Measurements from ENCODE around the gene ZMIZ1.
"Not testable (repeated sequence)": the region's sequence is repeated elsewhere in the genome, so short reads cannot be mapped to it uniquely, and the experiment has no call there.

Gene ZMIZ1

GRCh38 chr10:79327090-79327457, 258.3 kb downstream of the ZMIZ1 start:
- no peak for DNase-seq (ENCODE audit: low spot score)

- DNase-seq (ENCODE audit: low spot score): no peak
Measured at GRCh38 chr10:79328147-79328701, 259.5 kb downstream of the ZMIZ1 start.

- DNase-seq (ENCODE audit: low spot score): no peak
Measured at GRCh38 chr10:79328737-79329504, 260.2 kb downstream of the ZMIZ1 start.

GRCh38 chr10:79329529-79329928, 260.8 kb downstream of the ZMIZ1 start:
- no peak for DNase-seq (ENCODE audit: low spot score)

GRCh38 chr10:79331226-79331625, 262.5 kb downstream of the ZMIZ1 start:
- no peak for DNase-seq (ENCODE audit: low spot score)

- no peak for DNase-seq (ENCODE audit: low spot score)
Measured at GRCh38 chr10:79331709-79332108, 262.9 kb downstream of the ZMIZ1 start.

GRCh38 chr10:79332610-79333315, 264.0 kb downstream of the ZMIZ1 start:
- DNase-seq (ENCODE audit: low spot score): not testable (repeated sequence)

- DNase-seq (ENCODE audit: low spot score): no peak
Measured at GRCh38 chr10:79333513-79333912, 264.7 kb downstream of the ZMIZ1 start.

- DNase-seq (ENCODE audit: low spot score): no peak
Measured at GRCh38 chr10:79334573-79334972, 265.8 kb downstream of the ZMIZ1 start.

GRCh38 chr10:79335094-79335469, 266.3 kb downstream of the ZMIZ1 start:
- no peak for DNase-seq (ENCODE audit: low spot score)

- DNase-seq (ENCODE audit: low spot score): no peak
Measured at GRCh38 chr10:79335470-79336235, 266.9 kb downstream of the ZMIZ1 start.

- DNase-seq (ENCODE audit: low spot score): no peak
Measured at GRCh38 chr10:79336276-79336675, 267.5 kb downstream of the ZMIZ1 start.

- DNase-seq (ENCODE audit: low spot score): no peak
Measured at GRCh38 chr10:79336739-79337138, 268.0 kb downstream of the ZMIZ1 start.

GRCh38 chr10:79337783-79338469, 269.2 kb downstream of the ZMIZ1 start:
- not testable (repeated sequence) for DNase-seq (ENCODE audit: low spot score)

GRCh38 chr10:79339266-79339665, 270.5 kb downstream of the ZMIZ1 start:
- DNase-seq (ENCODE audit: low spot score): no peak

GRCh38 chr10:79340646-79341244, 272.0 kb downstream of the ZMIZ1 start:
- DNase-seq (ENCODE audit: low spot score): no peak

- no peak for DNase-seq (ENCODE audit: low spot score)
Measured at GRCh38 chr10:79342295-79342761, 273.6 kb downstream of the ZMIZ1 start.

- no peak for DNase-seq (ENCODE audit: low spot score)
Measured at GRCh38 chr10:79342811-79343561, 274.2 kb downstream of the ZMIZ1 start.

GRCh38 chr10:79344502-79345195, 275.9 kb downstream of the ZMIZ1 start:
- DNase-seq (ENCODE audit: low spot score): no peak

Data from D341Med (cell line).